Stimulated activated CD8-positive, alpha-beta memory T cell treated with anti-CD3 and anti-CD28 coated beads, Interleukin-7, amount 100 ng/mL, for 1 hour (primary cell): ENCODE measurements around the gene NOS1AP.

Source experiments
- DNase-seq, 2 donors: peaks; one replicate each; pipeline ENCODE4 v3.0.0-alpha.2; 2020; ENCODE audit warnings: low read depth in 2 of 2

Gene NOS1AP

DNA sequence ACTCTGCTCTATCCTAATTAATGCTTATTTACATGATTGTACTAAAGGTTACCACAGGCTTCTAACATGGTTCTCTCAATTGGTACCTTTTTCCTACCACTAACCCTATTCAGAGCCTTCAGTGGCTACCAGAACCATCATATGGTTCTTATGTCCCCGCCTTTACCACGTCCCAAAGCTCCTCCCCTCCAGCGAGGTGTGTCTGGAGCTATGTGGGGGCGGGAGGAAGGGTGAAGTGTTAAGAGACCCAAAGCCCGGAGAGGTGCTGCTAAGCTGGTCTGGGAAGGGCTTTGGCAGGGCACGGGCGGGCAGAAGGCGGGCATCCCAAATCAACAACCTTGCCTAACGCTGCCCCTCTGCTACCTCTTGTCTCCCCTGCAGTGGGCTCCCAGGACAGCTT is 297.2 kb downstream of the NOS1AP start:
- DNase-seq: no peak

DNA sequence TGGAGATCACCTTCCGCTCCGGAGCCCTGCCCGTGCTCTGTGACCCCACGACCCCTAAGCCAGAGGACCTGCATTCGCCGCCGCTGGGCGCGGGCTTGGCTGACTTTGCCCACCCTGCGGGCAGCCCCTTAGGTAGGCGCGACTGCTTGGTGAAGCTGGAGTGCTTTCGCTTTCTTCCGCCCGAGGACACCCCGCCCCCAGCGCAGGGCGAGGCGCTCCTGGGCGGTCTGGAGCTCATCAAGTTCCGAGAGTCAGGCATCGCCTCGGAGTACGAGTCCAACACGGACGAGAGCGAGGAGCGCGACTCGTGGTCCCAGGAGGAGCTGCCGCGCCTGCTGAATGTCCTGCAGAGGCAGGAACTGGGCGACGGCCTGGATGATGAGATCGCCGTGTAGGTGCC is 297.6 kb downstream of the NOS1AP start:
- DNase-seq: no peak

DNA sequence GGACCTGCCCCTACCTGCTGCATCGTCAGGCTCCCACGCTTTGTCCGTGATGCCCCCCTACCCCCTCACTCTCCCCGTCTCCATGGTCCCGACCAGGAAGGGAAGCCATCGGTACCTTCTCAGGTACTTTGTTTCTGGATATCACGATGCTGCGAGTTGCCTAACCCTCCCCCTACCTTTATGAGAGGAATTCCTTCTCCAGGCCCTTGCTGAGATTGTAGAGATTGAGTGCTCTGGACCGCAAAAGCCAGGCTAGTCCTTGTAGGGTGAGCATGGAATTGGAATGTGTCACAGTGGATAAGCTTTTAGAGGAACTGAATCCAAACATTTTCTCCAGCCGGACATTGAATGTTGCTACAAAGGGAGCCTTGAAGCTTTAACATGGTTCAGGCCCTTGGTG is 298.3 kb downstream of the NOS1AP start:
- DNase-seq: no peak

DNA sequence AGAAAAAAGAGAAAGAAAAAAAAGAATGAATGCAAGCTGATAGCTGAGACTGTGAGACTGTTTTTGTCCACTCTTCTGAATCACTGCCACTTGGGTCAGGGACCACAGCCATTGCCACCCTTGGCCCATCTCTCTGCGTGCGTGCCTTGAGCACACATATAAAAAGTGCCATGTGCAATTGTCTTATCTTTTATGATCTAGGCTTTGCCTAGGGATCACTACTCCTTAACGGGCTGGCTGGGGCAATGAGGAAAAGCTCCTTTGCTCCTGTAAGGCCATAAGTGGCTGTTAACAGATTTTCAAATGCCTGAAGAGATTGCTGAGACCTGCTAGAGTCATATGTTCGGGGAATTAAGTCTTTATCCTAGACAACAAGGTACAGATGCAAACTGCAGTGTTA is 299.0 kb downstream of the NOS1AP start:
- no peak for DNase-seq

DNA sequence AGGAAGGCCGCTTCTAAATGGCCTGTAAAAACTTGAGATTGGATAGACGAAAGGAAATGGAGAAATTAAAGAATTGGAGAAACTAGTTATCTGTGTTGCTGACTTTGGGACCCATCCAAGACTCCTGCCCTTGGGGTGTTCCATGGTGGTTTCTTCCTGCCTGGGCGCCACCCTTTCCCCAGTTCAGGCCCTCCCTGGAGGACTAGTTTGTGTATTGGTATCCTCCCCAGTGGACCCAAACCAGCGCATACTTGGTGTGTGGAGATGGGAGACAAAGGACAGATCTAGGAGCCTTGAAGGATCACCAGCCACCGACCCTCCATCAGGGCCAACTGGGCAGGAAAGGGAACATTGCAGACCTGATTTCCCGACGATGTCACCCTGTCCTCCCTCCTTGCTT is 300.1 kb downstream of the NOS1AP start:
- no peak for DNase-seq

DNA sequence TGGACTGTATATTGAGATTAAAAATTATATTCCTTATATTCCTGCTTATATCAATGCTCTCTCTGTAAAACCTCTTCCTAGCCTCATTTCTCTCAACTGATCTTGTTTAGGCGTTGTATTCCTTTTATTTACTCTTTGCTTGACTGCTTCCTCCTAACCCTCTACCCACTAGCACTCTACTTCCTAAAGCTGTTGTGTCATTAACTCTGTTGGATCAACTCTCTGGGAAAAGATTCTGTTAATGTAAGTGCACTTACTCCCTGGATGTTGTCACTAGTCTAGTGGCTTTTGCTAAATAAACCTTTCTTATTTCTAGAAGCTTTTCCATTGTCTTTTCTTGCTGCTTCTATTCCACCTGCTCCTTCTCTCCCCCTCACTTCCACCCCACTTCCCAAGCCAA is 300.7 kb downstream of the NOS1AP start:
- DNase-seq: no peak

DNA sequence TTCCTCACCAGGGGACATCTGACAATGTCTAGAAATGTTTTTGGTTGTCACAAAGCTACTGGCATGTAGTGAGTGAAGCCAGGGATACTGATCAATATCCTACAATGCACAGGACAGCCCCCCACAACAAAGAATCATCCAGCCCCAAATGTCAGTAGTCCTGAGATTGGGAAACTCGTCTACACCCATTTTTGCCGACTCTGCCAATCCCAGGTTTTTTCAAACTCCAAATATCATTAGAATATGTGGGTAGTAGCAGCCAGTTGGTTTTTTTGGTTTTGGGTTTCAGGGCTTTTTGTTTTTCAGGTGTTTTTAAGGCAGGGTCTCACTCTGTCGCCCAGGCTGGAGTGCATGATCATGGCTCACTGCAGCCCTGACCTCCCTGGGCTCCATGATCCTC is 301.2 kb downstream of the NOS1AP start:
- no peak for DNase-seq

DNA sequence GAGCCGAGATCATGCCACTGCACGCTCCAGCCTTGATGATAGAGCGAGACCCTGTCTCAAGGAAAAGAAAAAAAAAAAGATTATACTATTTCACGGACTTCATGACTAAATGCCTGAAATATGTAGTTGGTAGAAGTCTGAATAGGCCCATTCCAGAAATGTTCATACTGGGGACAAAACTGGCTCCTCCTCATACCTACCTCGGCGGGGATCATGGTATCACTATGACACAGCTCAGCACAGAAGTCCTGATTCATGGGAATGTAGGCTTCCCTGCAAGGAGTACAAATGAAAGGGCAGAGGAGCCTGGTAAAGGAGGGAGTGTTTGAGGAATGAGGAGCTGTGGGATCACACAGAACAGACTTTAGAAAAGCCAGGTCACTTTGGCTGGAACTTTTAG is 302.1 kb downstream of the NOS1AP start:
- no peak for DNase-seq

DNA sequence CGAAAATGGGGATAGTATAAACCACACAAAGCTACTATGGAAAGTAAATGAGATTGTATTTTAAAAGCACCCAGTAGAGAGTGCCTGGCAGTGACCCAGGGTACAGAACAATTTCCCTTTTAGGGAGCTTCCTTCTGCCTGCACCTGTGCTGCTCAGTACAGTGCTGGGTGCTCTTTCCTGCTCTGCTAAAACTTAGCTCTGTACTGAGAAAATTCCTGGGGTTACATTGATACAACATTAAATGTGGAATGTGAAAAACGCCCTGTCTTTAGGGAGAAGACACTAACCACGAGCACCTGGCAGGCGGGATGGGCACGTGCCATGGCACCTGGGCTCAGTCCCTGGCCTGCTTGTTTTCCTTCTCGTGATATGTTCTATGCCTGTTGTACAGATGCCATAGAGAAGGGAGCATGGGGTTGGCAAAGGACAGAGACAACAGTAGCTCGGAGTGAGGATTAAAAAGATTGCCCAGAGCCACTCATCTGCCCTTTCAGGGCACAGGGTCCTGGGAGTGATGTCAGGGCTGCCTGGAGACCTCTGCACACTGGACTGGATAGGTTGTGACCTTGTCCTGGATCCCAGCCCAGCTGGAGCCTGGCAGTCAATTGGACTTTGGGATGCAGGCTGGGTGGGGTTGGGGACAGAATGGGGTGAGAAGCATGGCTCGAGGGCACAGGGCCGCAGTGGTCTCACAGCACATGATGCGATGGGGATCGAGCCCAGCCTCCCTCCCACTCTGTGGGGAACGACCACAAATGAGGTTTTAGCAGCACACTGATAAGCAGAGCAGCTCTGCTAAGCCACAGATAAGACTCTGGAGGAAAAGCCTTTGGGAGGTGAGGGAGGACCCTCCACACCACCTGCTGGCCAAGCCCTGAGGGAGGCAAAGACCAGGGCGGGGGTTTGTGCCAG is 302.9 kb downstream of the NOS1AP start:
- no peak for DNase-seq

DNA sequence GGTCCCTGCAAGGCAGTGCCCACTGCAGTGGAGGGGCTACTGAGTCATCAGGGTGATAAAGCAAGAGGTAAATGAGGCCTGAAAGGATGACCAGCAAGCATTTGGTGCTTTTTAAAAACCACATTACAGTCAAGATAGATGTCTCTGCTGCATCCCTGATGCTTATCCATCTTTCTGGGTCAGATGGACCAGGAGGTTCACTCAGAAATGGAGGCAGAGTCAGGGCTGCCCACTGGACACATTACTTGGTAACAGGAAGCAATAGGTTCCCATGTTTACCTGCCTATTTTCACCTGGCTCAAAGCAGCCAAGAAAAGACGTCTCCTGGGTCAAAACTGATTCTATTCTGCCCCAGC is 303.6 kb downstream of the NOS1AP start:
- DNase-seq: no peak

DNA sequence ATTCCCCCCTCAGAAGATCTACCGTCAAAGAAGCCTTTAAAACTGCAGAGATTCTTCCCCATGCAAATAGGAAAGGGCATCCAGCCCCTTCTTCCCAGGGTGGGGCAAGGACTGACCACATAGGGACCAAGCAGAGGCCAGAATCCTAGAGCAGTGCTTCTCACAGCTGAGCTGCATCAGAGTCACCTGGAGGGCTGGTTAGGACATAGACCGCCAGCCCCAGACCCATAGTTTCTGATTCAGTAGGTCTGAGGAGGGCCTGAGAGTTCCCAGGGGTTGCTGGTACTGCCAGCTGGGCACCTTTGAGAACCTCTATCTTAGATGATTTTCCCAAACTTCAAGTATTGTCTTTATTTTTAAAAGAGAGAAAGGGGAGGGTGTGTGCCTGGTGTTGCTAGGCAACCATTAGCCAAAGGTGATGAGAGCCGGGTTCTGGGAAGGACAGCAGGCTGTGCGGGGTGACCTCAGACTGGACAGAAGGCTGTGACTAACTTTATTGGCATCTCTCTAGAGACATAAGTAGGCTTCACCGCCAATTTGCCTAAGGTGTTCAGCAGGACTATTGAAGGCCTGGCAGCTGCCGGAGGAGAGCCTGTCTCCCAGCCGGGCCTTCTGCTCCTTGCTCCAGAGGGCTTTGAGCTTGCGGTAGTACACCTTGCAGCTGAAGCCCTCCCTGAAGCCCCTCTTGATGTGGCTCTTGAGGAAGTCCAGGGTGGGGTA is 304.2 kb downstream of the NOS1AP start:
- no peak for DNase-seq

DNA sequence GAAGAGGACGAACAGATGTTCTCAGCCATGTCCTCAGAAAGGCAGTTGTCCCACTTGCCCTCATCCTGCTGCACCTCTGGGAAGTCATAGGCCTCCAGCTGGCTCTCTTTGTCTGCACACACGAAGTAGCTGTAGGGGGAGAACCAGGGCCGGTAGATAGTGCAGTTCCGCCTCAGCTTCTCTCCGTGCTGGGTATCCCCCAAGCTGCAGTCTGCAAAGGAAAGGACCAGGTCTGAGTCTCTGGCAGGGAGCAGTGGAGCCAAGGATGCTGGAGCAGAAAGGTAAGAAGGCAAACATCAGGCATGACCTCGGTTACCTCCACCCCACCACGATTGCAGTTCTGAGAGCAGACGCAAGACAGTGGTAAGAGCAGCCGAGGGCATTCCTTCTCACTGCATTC is 304.9 kb downstream of the NOS1AP start:
- DNase-seq: no peak

DNA sequence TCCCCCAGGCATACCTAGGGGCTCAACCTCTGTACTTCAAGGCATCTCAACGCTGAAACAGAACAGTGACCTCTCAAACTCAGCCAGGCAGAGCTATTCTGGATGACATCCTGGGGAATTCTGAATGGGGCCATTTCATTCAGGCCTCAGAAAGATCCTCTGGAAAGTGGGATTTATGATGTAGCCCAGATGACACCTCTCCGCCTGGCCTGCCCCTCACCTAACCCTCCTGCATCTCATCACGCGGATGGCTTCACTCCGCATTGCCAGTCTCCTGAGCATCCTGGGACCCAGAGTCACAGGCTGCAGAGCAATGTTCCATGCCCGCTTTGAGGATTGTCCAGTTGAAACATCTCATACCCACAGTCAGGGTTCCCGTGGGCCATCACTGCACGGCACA is 306.0 kb downstream of the NOS1AP start:
- no peak for DNase-seq

DNA sequence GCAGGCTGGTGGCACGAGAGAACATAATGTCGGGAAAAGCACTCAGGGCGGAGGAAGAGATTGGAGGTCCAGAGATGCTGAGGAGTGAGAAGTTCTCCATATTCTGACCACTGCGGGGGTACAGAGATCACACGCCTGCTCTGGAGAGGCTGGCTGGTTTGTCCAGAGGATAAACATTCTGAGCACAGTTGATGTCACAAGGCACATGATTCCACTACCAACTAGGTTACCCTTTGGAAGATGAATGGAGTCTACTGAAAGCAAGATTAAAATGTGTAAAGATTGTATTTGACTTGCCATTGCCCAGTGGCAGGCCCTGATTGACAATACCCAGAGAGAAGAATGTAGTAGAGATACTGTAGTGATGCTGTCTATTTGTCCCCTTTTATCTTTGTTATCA is 307.2 kb downstream of the NOS1AP start, which contains the start of gene SPATA46:
Gene SPATA46 (minus strand): TSS at position 164 of the 400 bp plus-strand sequence. CDS start 64 bp downstream, at position 100.
- DNase-seq: no peak

DNA sequence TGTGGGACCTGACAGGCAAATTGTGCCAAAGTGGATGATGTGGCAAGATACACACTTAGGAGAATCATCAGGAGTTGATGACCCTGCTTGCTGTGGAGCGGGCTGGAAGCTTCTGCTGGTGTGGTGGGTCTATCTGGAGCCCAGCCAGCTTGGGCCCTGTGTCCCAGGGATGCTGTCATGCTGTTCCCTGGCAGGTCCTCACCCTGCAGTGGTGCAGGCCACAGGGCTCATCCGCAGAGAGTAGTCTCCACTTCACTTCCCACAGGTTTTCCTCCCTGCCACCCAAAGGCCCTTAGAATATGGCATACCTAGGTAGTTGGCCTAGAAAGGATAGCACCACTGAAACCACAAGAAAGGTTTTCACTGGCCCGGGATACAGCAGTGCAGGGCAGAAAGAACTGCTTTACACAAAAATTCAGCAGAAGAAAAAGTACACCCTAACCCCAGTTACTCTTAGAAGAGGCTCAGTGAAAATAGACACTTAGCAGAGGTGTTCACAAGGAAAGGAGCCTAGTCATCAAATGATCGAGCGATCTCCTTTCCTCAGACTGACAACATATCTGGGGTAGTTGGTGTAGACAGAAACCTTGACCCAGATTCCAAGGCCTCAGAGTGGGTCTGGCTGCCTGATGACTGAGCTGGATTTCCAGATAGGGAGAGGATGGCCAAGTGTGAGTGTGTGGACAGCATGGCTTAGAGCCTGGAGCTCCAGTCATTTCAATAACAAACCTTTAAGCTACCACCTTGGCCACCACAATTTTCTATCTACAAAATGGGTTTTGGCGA is 310.8 kb downstream of the NOS1AP start:
- no peak for DNase-seq

DNA sequence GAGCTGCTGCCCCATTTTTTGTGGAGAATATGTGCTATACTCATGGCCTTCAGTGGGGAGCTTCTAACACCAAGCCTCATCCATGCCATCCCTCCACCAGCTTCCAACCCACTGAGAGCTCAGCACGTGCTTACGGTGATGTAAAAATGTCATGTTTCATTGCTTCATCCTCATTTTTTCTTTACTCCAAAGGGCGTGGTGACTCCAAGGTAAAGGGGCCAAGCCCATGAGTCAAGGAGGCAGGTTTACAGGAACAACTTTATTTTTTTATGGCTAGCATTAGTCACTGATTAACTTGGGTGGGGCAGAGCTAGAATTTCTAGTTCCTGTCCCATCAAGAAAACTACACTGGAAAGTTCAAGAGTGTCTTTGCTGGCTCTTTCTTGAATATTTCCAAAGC is 311.9 kb downstream of the NOS1AP start, which contains the start of gene C1orf226:
Gene C1orf226 (plus strand): TSS at position 346 of the 400 bp plus-strand sequence. CDS start 174 bp downstream, outside the sequence.
- DNase-seq: no peak

DNA sequence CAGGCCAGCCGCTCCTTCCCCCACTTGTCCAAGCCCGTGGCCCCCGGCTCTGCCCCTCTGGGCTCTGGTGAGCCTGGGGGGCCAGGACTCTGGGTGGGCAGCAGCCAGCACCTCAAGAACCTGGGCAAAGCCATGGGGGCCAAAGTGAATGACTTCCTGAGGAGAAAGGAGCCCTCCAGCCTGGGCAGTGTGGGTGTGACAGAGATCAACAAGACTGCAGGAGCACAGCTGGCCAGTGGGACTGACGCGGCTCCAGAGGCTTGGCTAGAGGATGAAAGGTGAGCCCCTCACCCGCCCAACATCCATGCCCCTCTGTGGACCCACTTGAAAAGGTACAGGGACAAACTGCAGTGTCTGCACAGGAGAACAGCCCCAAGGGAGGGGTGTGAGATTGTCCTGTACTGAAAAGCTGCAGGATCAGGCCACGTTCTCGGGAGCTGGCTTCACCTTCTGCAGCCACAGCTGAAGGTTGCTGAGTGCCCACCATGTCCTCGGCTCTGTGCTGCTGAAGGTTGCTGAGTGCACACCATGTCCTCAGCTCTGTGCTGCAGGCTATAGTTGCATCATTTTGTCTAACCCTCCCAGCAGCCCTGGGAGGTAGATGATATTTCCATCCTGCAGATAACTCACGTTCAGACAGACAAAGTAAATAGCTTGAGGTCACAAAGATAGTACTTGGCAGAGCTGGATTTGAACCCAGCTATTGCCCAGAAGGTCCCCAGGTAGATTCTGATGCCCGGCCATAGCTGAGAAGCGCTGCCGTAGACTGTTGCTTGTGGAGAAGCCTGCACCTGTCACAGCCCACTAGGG is 312.7 kb downstream of the NOS1AP start:
- DNase-seq: no peak

DNA sequence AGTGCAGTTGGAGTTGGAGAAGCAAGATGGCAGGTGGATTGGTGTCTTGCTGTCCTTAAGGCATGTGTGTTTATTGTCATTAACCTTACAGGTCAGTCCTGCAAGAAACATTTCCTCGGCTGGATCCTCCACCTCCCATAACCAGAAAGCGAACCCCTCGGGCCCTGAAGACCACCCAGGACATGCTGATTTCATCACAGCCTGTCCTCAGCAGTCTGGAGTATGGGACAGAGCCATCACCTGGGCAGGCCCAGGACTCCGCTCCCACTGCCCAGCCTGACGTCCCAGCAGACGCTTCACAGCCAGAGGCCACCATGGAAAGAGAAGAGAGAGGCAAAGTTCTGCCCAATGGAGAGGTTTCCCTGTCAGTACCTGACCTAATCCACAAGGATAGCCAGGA is 313.6 kb downstream of the NOS1AP start:
- no peak for DNase-seq

DNA sequence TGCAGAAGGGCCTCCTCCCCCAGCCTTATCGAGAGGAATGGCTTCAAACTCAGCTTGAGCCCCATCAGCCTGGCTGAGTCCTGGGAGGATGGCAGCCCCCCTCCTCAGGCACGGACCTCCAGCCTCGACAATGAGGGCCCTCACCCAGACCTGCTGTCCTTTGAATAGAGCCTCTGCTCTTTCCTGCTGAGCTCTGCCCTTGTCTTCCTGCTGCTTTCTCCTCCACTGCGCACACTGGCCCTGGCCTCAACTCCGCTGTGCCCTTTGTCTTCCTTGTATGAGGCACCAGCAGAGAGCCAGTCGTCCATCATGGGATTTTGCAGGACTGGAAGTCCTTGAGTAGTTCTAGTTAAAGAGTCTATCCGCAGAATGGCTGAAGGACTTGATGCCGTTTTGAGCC is 314.0 kb downstream of the NOS1AP start:
- DNase-seq: no peak

DNA sequence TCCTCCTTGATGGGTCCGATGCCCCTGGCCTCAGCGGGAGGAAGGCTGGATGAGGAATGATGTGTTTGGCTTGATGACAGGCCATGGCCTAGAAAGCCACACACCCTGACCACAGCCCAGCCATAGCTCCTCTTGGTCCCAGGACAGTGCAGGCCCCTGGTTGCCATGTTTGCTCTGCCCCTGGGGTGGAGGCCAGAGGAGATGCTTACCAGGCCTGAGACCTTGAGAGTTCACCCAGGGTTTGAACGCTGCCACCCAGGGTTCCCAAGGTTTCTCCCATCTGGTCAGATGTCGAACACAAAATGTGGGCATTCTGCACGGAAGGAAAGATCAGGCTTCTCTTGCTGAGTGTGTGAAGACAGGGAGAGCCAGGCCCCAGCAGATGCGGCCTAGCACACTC is 314.6 kb downstream of the NOS1AP start:
- no peak for DNase-seq

DNA sequence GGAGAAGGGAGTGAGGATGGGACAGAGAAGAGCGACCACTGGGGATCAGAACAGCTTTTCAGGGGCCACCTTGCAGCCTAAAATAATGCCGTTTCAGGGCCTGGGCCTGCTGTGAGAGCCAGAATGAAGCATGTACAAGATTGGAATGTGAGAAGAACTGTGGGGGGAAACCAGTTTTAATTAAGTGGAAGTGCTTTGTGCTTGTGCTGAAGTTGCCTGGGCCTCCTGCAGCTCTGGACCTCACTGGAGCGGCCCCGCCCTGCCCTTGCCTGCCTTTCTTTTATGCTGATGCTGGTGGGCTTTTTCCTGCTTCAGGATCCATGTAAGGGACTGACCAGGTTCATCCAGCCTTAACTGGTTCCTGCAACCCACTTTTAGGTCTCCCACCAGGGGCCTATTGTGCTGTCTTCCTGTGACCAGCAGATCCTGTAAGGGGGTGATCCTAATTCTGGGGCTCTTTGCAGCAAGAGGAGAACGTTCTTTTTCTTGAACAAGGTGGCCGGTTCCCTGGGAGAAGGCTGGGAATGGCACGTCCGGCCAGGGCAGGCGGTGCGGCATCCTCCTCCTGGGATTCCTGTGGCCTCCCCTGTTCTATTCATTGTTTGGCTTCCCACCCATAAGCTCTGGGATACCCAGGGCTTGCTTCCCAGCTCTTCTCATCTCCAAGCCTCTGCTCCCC is 315.2 kb downstream of the NOS1AP start:
- no peak for DNase-seq
